Activated naive CD8-positive, alpha-beta T cell treated with anti-CD3 and anti-CD28 coated beads for 36 hours (primary cell): Measurements from ENCODE around the gene TCEAL1. TPM values are rescaled to one million over a fixed set of nuclear protein-coding genes. Genes with fewer than 3 reads are reported as not detected.
"Not testable (repeated sequence)": the region's sequence is repeated elsewhere in the genome, so short reads cannot be mapped to it uniquely, and the experiment has no call there.

Experiments used
- DNase-seq: peaks from one replicate; pipeline ENCODE4 v3.0.0; 2021
- H3K27ac Mint-ChIP-seq: one replicate; pipeline ENCODE4 v1.8.0; 2022; ENCODE audit warnings: mild to moderate bottlenecking, moderate library complexity, mixed read lengths
- H3K27me3 Mint-ChIP-seq: one replicate; pipeline ENCODE4 v1.8.0; 2022; ENCODE audit warnings: mild to moderate bottlenecking, mixed read lengths
- H3K36me3 Mint-ChIP-seq: one replicate; pipeline ENCODE4 v1.8.0; 2021; ENCODE audit warnings: mild to moderate bottlenecking, mixed read lengths
- H3K4me1 Mint-ChIP-seq: one replicate; pipeline ENCODE4 v1.8.0; 2021; ENCODE audit warnings: mixed read lengths
- H3K4me3 Mint-ChIP-seq: one replicate; pipeline ENCODE4 v1.8.0; 2022; ENCODE audit warnings: mild to moderate bottlenecking, moderate library complexity, mixed read lengths
- H3K9me3 Mint-ChIP-seq: one replicate; pipeline ENCODE4 v1.8.0; 2022; ENCODE audit warnings: mixed read lengths
- total RNA-seq, 2 experiments: library from RNA; stranded (reverse); gene quantifications; one replicate each; pipeline ENCODE4 v1.2.3, GENCODE V29; 2021

TCEAL1 gene
- total RNA-seq, 2 experiments from 2014 or later = 7.3 to 8.1 TPM

- H3K27ac Mint-ChIP-seq, H3K9me3 Mint-ChIP-seq, H3K4me1 Mint-ChIP-seq, DNase-seq, H3K27me3 Mint-ChIP-seq, H3K4me3 Mint-ChIP-seq, H3K36me3 Mint-ChIP-seq: not testable (repeated sequence)
Observed at GRCh38 chrX:103655230-103656000, 26.6 kb downstream of the TCEAL1 start.

GRCh38 chrX:103656617-103657016 is 27.8 kb downstream of the TCEAL1 start:
- Mint-ChIP-seq H3K27me3 (peaks cover 9% of the 10 kb centered on the region), H3K4me3 (no peak overlapping the region), H3K36me3 (no peaks in the 10 kb centered on the region), H3K4me1 (peaks cover 4% of the 10 kb centered on the region), H3K9me3 (no peaks in the 10 kb centered on the region), H3K27ac (no peak overlapping the region)
- no peak for DNase-seq

DNA sequence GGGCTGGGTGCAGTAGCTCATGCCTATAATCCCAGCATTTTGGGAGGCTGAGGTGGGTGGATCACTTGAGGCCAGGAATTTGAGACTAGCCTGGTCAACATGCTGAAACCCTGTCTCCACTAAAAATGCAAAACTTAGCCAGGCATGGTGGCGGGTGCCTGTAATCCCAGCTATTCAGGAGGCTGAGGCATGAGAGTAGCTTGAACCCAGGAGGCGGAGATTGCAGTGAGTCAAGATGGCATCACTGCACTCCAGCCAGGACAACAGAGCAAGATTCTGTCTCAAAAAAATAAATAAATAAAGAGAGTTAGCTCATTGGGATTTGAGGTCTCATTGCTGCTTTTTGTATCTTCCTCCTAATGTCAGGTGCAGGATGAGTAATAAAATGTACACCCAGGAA is 28.3 kb downstream of the TCEAL1 start:
- H3K9me3 Mint-ChIP-seq, H3K27ac Mint-ChIP-seq, H3K36me3 Mint-ChIP-seq, DNase-seq, H3K27me3 Mint-ChIP-seq, H3K4me3 Mint-ChIP-seq, H3K4me1 Mint-ChIP-seq: not testable (repeated sequence)

DNA sequence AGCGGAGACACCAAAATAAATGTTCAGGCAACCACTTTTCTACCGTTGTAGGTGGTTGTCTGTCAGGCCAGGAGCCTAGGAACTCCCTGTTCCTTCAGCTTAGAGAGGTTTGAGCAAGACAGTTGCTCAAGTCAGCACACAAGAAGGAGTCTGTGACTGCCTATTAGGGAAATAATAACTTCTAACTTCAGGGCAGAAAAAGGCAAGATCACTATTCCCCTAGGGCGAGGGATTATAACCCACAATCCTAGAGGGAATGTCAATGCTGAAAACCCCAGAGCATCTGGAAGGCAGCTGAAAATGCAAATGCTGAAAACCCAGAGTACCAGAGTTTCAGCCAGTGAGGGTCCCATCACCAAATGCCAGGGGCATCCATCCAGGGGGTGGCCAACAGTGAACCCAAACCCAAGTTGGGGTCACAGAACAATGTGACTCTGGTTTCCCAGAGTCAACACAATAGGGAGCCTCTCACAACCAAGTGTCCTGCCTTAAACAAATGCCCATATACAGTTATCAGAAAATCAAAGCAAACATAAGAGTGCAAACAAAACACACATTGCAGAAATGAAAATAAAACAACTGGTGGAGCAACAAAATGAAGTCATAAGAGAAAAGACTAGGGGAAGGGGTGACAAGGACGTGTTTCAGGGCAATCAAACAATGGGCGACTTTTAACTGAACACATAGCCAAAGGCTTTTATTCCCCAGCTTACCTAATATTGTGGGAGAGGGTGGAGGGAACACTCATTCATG is 30.1 kb downstream of the TCEAL1 start:
- H3K9me3 Mint-ChIP-seq = no peaks in the 10 kb centered on the region
- H3K4me3 Mint-ChIP-seq = no peak overlapping the region
- no peak overlapping the region for H3K27ac Mint-ChIP-seq
- DNase-seq = no peak
- H3K36me3 Mint-ChIP-seq = no peaks in the 10 kb centered on the region
- H3K4me1 Mint-ChIP-seq = peaks cover 4% of the 10 kb centered on the region
- peaks cover 12% of the 10 kb centered on the region for H3K27me3 Mint-ChIP-seq

DNA sequence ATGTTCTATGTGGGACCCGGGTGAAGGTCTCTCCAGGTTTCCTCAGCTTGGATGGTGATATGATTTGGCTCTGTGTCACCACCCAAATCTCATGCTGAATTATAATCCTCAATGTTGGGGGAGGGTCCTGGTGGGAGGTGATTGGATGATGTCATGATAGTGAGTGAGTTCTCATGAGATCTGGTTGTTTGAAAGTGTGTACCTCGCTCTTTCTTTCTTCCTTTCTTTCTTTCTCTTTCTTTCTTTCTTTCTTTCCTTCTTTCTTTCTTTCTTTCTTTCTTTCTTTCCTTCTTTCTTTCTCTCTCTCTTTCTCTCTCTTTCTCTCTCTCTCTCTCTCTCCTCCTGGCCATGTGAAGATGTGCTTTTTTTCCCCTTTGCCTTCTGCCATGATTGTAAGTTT is 30.7 kb downstream of the TCEAL1 start:
- not testable (repeated sequence) for H3K4me1 Mint-ChIP-seq, DNase-seq, H3K27ac Mint-ChIP-seq, H3K4me3 Mint-ChIP-seq, H3K9me3 Mint-ChIP-seq, H3K36me3 Mint-ChIP-seq
- H3K27me3 Mint-ChIP-seq = peaks cover 18% of the 10 kb centered on the region

GRCh38 chrX:103663981-103664762 is 35.4 kb downstream of the TCEAL1 start:
- Mint-ChIP-seq H3K4me3 (no peak overlapping the region), H3K36me3 (no peaks in the 10 kb centered on the region), H3K27ac (no peak overlapping the region), H3K27me3 (peaks cover 16% of the 10 kb centered on the region), H3K4me1 (no peaks in the 10 kb centered on the region), H3K9me3 (no peaks in the 10 kb centered on the region)
- DNase-seq = no peak

DNA sequence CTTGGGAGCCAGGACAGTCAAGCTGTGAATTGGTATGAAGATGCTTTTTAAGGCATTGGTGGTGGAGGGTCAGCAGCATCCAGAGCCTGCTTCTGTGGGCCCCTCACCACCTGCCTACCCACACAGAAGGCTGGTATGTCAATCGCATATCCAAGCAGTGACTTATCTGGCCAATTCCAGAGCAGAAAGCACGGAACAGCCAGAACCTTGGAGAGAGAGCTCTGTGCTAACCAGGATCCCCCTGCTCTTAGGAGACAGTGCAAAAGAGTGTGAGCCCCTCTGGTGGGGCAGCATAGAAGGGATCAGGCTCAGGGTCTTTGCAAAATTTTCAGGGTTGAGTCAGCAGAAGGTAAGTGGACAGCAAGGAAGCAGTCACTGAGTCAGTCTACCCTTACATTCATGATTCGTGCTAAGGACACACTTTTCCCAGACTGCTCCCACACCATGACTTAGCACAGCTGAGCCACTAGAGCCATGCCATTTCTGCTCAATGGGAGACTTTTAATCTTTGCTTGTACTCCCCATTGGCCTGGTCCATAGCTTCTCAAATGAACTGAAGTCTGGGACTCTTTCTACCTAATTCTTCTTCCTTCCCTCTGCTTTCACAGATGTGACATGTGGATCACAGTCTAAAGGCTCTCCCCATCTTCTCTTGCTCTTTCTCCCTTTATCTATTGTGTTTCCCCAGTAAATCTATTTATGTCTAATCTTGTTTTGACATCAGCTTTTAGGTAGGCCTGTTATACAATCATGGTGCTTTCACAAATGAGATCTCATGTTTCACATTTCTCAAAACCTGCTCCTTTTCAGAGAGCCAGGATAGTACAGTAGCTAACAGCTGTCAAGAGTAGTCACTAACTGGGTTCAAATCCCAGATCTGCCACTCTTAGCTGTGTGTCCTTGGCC is 37.7 kb downstream of the TCEAL1 start:
- no peak for DNase-seq
- no peaks in the 10 kb centered on the region for H3K4me1 Mint-ChIP-seq
- H3K4me3 Mint-ChIP-seq = no peak overlapping the region
- H3K27me3 Mint-ChIP-seq = peaks cover 13% of the 10 kb centered on the region
- H3K36me3 Mint-ChIP-seq = no peaks in the 10 kb centered on the region
- no peaks in the 10 kb centered on the region for H3K9me3 Mint-ChIP-seq
- no peak overlapping the region for H3K27ac Mint-ChIP-seq

- Mint-ChIP-seq H3K36me3 (no peaks in the 10 kb centered on the region), H3K4me1 (no peaks in the 10 kb centered on the region), H3K27me3 (peaks cover 2% of the 10 kb centered on the region), H3K9me3 (no peaks in the 10 kb centered on the region), H3K4me3 (no peak overlapping the region), H3K27ac (no peak overlapping the region)
- DNase-seq = no peak
Observed at GRCh38 chrX:103669745-103670144, 41.0 kb downstream of the TCEAL1 start.

DNA sequence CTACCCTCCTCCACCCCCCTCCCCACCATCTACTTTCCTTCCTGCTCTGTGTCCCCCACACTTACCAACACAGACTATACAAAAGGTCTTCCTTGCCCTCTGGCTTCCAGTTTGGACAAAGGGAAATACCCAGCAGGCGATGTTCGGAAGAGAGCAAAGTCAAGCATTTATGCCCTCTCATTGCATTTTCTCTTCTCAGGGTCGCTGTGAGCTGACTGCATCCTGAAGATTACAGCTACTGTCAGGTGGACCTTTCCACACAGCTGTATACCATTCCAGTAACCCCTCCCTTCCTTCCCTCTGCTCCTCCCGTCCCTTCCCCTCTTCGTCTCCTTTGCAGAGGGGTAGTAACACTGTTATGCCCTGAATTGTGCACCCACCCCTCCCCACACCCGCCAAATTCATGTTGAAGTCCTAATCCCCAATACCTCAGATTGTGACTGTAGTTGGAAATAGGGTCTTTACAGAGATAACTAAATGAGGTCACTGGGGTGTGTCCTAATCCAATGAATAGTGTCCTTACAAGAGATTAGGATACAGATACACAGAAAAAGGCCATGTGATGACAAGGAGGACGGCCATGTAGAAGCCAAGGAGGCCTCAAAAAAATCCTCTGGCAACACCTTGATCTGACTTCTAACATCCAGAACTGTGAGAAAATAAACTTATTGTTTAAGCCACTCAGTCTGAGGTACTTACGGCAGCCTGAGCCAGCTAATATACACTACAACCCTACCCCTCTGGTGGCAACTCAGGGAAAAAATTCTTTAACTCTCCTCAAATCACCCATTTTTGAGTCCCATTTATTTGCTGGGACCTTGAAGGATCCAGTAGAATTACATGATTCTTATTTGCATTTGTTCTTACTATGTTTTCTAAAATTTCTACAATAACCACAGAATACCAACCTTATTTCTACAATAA is 46.0 kb downstream of the TCEAL1 start:
- Mint-ChIP-seq H3K36me3 (peaks cover 15% of the 10 kb centered on the region), H3K27ac (no peak overlapping the region), H3K27me3 (no peaks in the 10 kb centered on the region), H3K9me3 (no peaks in the 10 kb centered on the region), H3K4me1 (peaks cover 3% of the 10 kb centered on the region), H3K4me3 (no peak overlapping the region)
- DNase-seq = no peak

- H3K9me3 Mint-ChIP-seq = no peaks in the 10 kb centered on the region
- no peak overlapping the region for H3K4me3 Mint-ChIP-seq
- no peak overlapping the region for H3K27ac Mint-ChIP-seq
- H3K36me3 Mint-ChIP-seq = peaks cover 17% of the 10 kb centered on the region
- H3K4me1 Mint-ChIP-seq = peaks cover 7% of the 10 kb centered on the region
- no peak for DNase-seq
- no peaks in the 10 kb centered on the region for H3K27me3 Mint-ChIP-seq
Observed at GRCh38 chrX:103678199-103678993, 49.6 kb downstream of the TCEAL1 start.
